Measurements from ENCODE around the gene COA3.

Gene COA3

GRCh38 chr17:42751628-42752027, 46.9 kb downstream of the COA3 start:
- DNase-seq (ENCODE audit: low spot score), result no peak

DNA sequence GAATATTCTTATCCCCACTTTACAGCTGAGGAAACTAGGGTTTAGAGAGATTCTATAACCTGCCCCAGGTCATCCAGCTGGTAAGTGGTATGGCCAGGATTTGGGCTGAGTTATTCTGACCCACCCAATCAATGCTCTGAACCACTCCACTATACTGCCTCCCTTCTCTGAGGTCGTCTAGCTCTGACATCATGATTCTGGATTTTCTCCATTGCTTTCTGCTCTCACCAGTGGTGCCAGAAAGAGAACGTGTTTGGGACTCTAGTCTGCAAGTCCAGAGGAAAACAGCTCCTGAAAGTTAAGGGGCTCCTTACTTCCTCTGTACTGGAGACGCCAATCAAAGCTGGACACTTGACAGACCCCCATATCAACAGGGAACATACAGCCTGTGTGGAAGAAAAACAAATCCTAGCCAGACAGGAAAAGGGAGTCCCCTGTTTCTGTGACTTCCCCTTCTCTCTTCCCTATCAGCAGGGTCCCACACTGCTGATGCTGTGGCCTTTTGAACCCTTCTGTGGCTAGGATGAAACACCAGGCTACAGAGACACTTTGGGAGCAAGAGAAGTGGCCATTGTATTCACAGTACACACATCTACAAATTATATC, 47.7 kb downstream of the COA3 start:
- DNase-seq (ENCODE audit: low spot score), result no peak

DNA sequence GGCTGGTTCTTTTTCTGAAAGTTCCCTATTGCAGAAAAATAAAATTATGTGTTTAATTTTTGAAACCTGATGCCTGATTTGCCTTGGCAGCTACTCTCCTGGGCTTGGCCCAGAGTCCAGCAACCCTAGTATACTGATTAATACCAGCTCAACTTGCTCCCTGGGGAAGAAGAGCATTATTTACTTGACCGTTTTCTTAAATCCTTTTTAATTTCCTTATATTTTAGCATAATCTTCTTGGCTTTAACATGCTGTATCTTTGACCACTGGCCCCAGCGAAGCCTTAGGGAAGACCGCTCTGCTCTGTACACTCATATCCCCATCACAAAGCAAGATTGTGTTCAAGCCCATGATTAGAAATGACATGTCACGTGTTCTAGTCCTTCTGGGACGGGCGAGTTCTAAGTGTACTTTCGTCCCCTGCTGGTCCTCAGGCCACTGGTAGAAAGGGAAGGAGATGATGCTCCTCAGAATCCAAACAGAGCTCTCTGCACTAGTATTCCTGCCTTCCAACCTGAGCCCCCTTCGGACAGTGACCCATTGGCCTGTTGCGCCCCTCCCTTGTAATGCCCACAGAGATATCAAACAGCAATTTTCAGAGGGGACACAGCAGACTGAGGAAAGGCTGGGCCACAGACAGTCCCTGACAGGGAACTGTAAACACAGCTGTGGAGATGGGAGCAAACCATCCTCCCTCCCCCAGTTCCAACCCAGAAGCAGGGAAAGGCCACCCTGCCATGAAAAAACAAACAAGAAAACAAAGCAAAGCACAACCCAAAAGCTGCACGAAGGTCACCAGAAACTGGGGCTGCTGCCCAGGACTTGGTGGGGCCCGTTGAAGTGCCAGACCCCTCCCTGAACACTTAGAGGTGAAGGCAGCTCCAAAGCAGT, 49.4 kb downstream of the COA3 start:
- DNase-seq (ENCODE audit: low spot score), result no peak

- DNase-seq (ENCODE audit: low spot score), result no peak
Measured at GRCh38 chr17:42748202-42748907, 50.1 kb downstream of the COA3 start.
